H1 (cell line): ENCODE data around the gene SMYD3. TPM values are rescaled to one million over a fixed set of nuclear protein-coding genes. Genes with fewer than 3 reads are reported as not detected.

Experiments
- CTCF ChIA-PET: fragments of 300-600 bp; sonication (Branson Sonifier 250); formaldehyde crosslinking; loops from one replicate; lab custom pipeline; 2021; ENCODE audit not compliant: partially characterized antibody; lab: Charles Lee
- POLR2A ChIA-PET: fragments of 300-600 bp; sonication (Branson Sonifier 250); formaldehyde crosslinking; loops from one replicate; lab custom pipeline; 2021; ENCODE audit warnings: inconsistent platforms; ENCODE audit not compliant: partially characterized antibody; lab: Charles Lee
- DNase-seq, 2 experiments: peaks; one replicate each; pipeline versions ENCODE4 v3.0.0 to v3.0.0-alpha.2; 2010 to 2022; ENCODE audit warnings: low spot score in 2 of 2, low read depth in 1 of 2, mixed read lengths in 1 of 2
- FAIRE-seq: peaks from 2 replicates; lab custom pipeline; 2011; peaks lifted over from hg19 to GRCh38; lab: Jason Lieb, UNC
- H2AFZ ChIP-seq: 2 replicates; pipeline ENCODE4 v1.8.1; 2012; ENCODE audit warnings: low read length, inconsistent platforms
- H2AK5ac ChIP-seq: 2 replicates; pipeline ENCODE4 v1.6.1; 2013; ENCODE audit warnings: low read depth, low read length
- H2BK120ac ChIP-seq: replicated peaks from 2 replicates; pipeline ENCODE3; 2013; ENCODE audit warnings: low read depth, low read length, inconsistent platforms
- H2BK12ac ChIP-seq: 2 replicates; pipeline ENCODE4 v1.6.1; 2013; ENCODE audit warnings: low read depth, low read length
- H2BK15ac ChIP-seq: 2 replicates; pipeline ENCODE4 v1.6.1; 2013; ENCODE audit warnings: low read length
- H2BK20ac ChIP-seq: 2 replicates; pipeline ENCODE4 v1.6.1; 2013; ENCODE audit warnings: low read length
- H2BK5ac ChIP-seq: 2 replicates; pipeline ENCODE4 v1.6.1; 2013; ENCODE audit warnings: low read depth, low read length
- H3K14ac ChIP-seq: 2 replicates; pipeline ENCODE4 v1.6.1; 2013; ENCODE audit warnings: inconsistent platforms; ENCODE audit not compliant: insufficient read length
- H3K18ac ChIP-seq: 2 replicates; pipeline ENCODE4 v1.6.1; 2013; ENCODE audit warnings: low read length; ENCODE audit errors: extremely low read depth
- H3K23ac ChIP-seq: 2 replicates; pipeline ENCODE4 v1.6.1; 2013; ENCODE audit warnings: inconsistent platforms; ENCODE audit not compliant: insufficient read length
- H3K23me2 ChIP-seq: 2 replicates; pipeline ENCODE4 v1.6.1; 2013; ENCODE audit warnings: low read depth, low read length
- H3K27ac ChIP-seq: 2 replicates; pipeline ENCODE4 v1.6.1; 2011; ENCODE audit warnings: low read depth, low read length, inconsistent platforms
- H3K27me3 ChIP-seq, 4 experiments: replicated peaks in 1 of 4; 1 replicate in 1 of 4; 2 replicates in 3 of 4; pipeline versions ENCODE4 v1.6.1 to v1.8.1; 2011 to 2013; ENCODE audit warnings: low read length in 3 of 4, mild to moderate bottlenecking in 3 of 4, inconsistent platforms in 2 of 4, mixed read lengths in 2 of 4, moderate library complexity in 1 of 4; ENCODE audit not compliant: control insufficient read depth in 3 of 4, insufficient read depth in 3 of 4; ENCODE audit errors: extremely low read depth in 1 of 4
- H3K36me3 ChIP-seq, 4 experiments: 2 replicates each; pipeline versions ENCODE4 v1.6.1 to v1.8.1; 2011 to 2013; ENCODE audit warnings: mild to moderate bottlenecking in 4 of 4, low read length in 3 of 4, moderate library complexity in 2 of 4, control low read depth in 1 of 4, inconsistent platforms in 1 of 4; ENCODE audit not compliant: insufficient read depth in 4 of 4, control insufficient read depth in 2 of 4
- H3K4ac ChIP-seq: replicated peaks from 2 replicates; pipeline ENCODE3; 2013; ENCODE audit warnings: low read length, low read depth, mixed read lengths, inconsistent platforms; ENCODE audit not compliant: insufficient read length
- H3K4me1 ChIP-seq, 4 experiments: replicated peaks in 1 of 4; 1 replicate in 1 of 4; 2 replicates in 3 of 4; pipeline versions ENCODE4 v1.6.1 to v1.8.1; 2011 to 2013; ENCODE audit warnings: low read length in 3 of 4, inconsistent platforms in 2 of 4, mixed read lengths in 1 of 4; ENCODE audit not compliant: insufficient read depth in 4 of 4, control insufficient read depth in 3 of 4
- H3K4me2 ChIP-seq, 2 experiments: 2 replicates each; pipeline versions ENCODE4 v1.6.1 to v1.8.1; 2011 to 2013; ENCODE audit warnings: low read depth in 2 of 2, low read length in 2 of 2, control low read depth in 1 of 2, inconsistent platforms in 1 of 2, mild to moderate bottlenecking in 1 of 2; ENCODE audit not compliant: insufficient read depth in 1 of 2
- H3K4me3 ChIP-seq, 4 experiments: fragments of 200-600, 300-600 bp in 1 of 4; sonication (generic), shearing (Covaris generic), sonication (Bioruptor Twin) in 1 of 4; 2 replicates each; pipeline versions ENCODE4 v1.5.1 to v1.8.1; 2011 to 2016; ENCODE audit warnings: low read length in 4 of 4, low read depth in 3 of 4, control low read depth in 2 of 4, inconsistent platforms in 2 of 4, mild to moderate bottlenecking in 2 of 4, mixed read lengths in 1 of 4, moderate library complexity in 1 of 4; ENCODE audit not compliant: insufficient read depth in 2 of 4; ENCODE audit errors: extremely low read depth in 1 of 4
- H3K56ac ChIP-seq: replicated peaks from 2 replicates; pipeline ENCODE3; 2013; ENCODE audit warnings: low read depth, mild to moderate bottlenecking, mixed read lengths, low read length, inconsistent platforms; ENCODE audit not compliant: insufficient read length
- H3K79me1 ChIP-seq: 2 replicates; pipeline ENCODE4 v1.6.1; 2013; ENCODE audit warnings: low read depth, low read length, control low read depth
- H3K79me2 ChIP-seq, 2 experiments: 2 replicates each; pipeline versions ENCODE4 v1.6.1 to v1.8.1; 2012 to 2013; ENCODE audit warnings: low read length in 2 of 2, mild to moderate bottlenecking in 2 of 2, inconsistent platforms in 1 of 2; ENCODE audit not compliant: insufficient read depth in 2 of 2, control insufficient read depth in 1 of 2
- H3K9ac ChIP-seq, 4 experiments: replicated peaks in 1 of 4; 1 replicate in 1 of 4; 2 replicates in 3 of 4; pipeline versions ENCODE4 v1.6.1 to v1.8.1; 2011 to 2013; ENCODE audit warnings: low read depth in 3 of 4, low read length in 3 of 4, control low read depth in 2 of 4, mild to moderate bottlenecking in 2 of 4, moderate library complexity in 2 of 4, inconsistent platforms in 1 of 4; ENCODE audit errors: extremely low read depth in 1 of 4
- H3K9me3 ChIP-seq, 2 experiments: 2 replicates each; pipeline versions ENCODE4 v1.6.1 to v1.8.1; 2012 to 2013; ENCODE audit warnings: mild to moderate bottlenecking in 2 of 2, moderate library complexity in 2 of 2, control low read depth in 1 of 2, inconsistent platforms in 1 of 2, low read depth in 1 of 2, low read length in 1 of 2, mixed read lengths in 1 of 2; ENCODE audit not compliant: insufficient read depth in 2 of 2
- H4K20me1 ChIP-seq, 2 experiments: replicated peaks in 1 of 2; 2 replicates each; pipeline versions ENCODE3 to v1.8.1; 2011 to 2013; ENCODE audit warnings: inconsistent platforms in 2 of 2, low read length in 2 of 2, mild to moderate bottlenecking in 1 of 2; ENCODE audit not compliant: insufficient read depth in 2 of 2, control insufficient read depth in 1 of 2
- H4K5ac ChIP-seq: 2 replicates; pipeline ENCODE4 v1.6.1; 2013; ENCODE audit warnings: low read length, low read depth, mixed read lengths, inconsistent platforms; ENCODE audit not compliant: insufficient read length
- H4K8ac ChIP-seq: 2 replicates; pipeline ENCODE4 v1.8.0; 2013; ENCODE audit warnings: mild to moderate bottlenecking, moderate library complexity, low read length, inconsistent platforms; ENCODE audit not compliant: insufficient read depth; ENCODE audit errors: extremely low read depth
- H4K91ac ChIP-seq: replicated peaks from 2 replicates; pipeline ENCODE3; 2013; ENCODE audit warnings: low read length, mixed read lengths, inconsistent platforms; ENCODE audit not compliant: insufficient read length
- BRCA1 ChIP-seq: IDR thresholded peaks from 2 replicates; pipeline ENCODE4 v1.6.1; 2012; ENCODE audit warnings: low read depth, low read length, improper control_type of control experiment
- NRF1 ChIP-seq: IDR thresholded peaks from 2 replicates; pipeline ENCODE4 v1.6.1; 2011; ENCODE audit warnings: mild to moderate bottlenecking, low read depth, low read length, improper control_type of control experiment
- POLR2AphosphoS5 ChIP-seq: IDR thresholded peaks from 2 replicates; pipeline ENCODE4 v1.6.1; 2011; ENCODE audit warnings: low read depth, low read length
- RAD21 ChIP-seq, 2 experiments: IDR thresholded peaks in 1 of 2; conservative IDR thresholded peaks in 1 of 2; 2 replicates each; pipeline ENCODE4 v1.6.1; 2011; ENCODE audit warnings: low read depth in 2 of 2, low read length in 2 of 2, improper control_type of control experiment in 1 of 2, inconsistent platforms in 1 of 2, mild to moderate bottlenecking in 1 of 2, moderate library complexity in 1 of 2
- RBBP5 ChIP-seq: IDR thresholded peaks from 2 replicates; pipeline ENCODE4 v1.7.1; 2012; ENCODE audit warnings: low read depth, mild to moderate bottlenecking, inconsistent platforms, low read length, moderate library complexity, borderline replicate concordance
- TAF7 ChIP-seq: optimal IDR thresholded peaks from 2 replicates; pipeline ENCODE3; 2011; ENCODE audit warnings: low read depth, mild to moderate bottlenecking, inconsistent platforms, low read length, moderate library complexity, borderline replicate concordance
- TCF12 ChIP-seq: IDR thresholded peaks from 2 replicates; pipeline ENCODE4 v1.6.1; 2011; ENCODE audit warnings: low read depth, mild to moderate bottlenecking, low read length
- TEAD4 ChIP-seq: IDR thresholded peaks from 2 replicates; pipeline ENCODE4 v1.6.1; 2012; ENCODE audit warnings: low read depth, low read length, inconsistent platforms, mixed read lengths
- YY1 ChIP-seq: IDR thresholded peaks from 2 replicates; pipeline ENCODE4 v1.6.1; 2011; ENCODE audit warnings: low read depth, mild to moderate bottlenecking, low read length
- WGBS, 2 experiments: shearing (Covaris generic) in 1 of 2; methylation state at CpG; one replicate each; pipeline versions ENCODE4 v1.1.6 to v1.1.7; 2013 to 2015; ENCODE audit warnings: low lambda C conversion rate in 2 of 2, mixed read lengths in 2 of 2, inconsistent platforms in 1 of 2, low coverage in 1 of 2, missing lambda C conversion rate in 1 of 2; ENCODE audit not compliant: insufficient replicate concordance in 2 of 2, insufficient coverage in 1 of 2, insufficient read length in 1 of 2; ENCODE audit errors: extremely low coverage in 1 of 2, missing lambda C conversion rate in 1 of 2; 5-methylcytosine and 5-hydroxymethylcytosine counted together
- polyA plus RNA-seq, 7 experiments: library from polyadenylated mRNA; depleted of rRNA in 3 of 7; stranded (reverse) in 5 of 7; unstranded in 2 of 7; fragments of >200 nt in 5 of 7; fragments of 200-250 nt in 2 of 7; gene quantifications; 1 replicate in 5 of 7; 2 replicates in 1 of 7; 4 replicates in 1 of 7; pipeline versions ENCODE4 v1.2.1 to v1.2.3, GENCODE V29; 2011 to 2013; ENCODE audit warnings: missing spikeins in 2 of 7, mixed read lengths in 2 of 7
- total RNA-seq: library from RNA; stranded (reverse); fragmentation: NEBNext Ultra II Directional; extraction: Animal tissue kit (Norgen Biotek cat#: 25700); gene quantifications from 2 replicates; pipeline ENCODE4 v1.2.1, GENCODE V29; 2021

Gene SMYD3
- total and polyA plus RNA-seq, 2 of the 8 experiments (the other 6 are each of a cell fraction or from before 2014, with no cell fraction given) = 17.3 to 25.4 TPM

- Histone ChIP-seq H3K23me2 (no peaks in the 10 kb centered on the region), H3K23ac (no peak overlapping the region), H2BK5ac (no peak overlapping the region), H3K79me1 (no peaks in the 10 kb centered on the region), H3K27me3 (no peaks in the 10 kb centered on the region), H3K4me1 (peaks cover 0 to 5% (median 4%) of the 10 kb centered on the region in 4 experiments; a peak in 3 of 7 replicates), H2BK15ac (no peak overlapping the region), H3K4ac (no peak overlapping the region), H2AFZ (no peak overlapping the region), H2BK20ac (no peak overlapping the region), H3K56ac (no peak overlapping the region), H3K9me3 (no peaks in the 10 kb centered on the region), H3K79me2 (no peaks in the 10 kb centered on the region), H2BK12ac (no peak overlapping the region), H2BK120ac (no peak overlapping the region), H3K14ac (no peak overlapping the region), H4K5ac (no peak overlapping the region), H4K20me1 (no peaks in the 10 kb centered on the region), H2AK5ac (no peak overlapping the region), H4K8ac (no peak overlapping the region), H3K9ac (no peak overlapping the region), H3K18ac (no peak overlapping the region), H3K4me3 (no peak overlapping the region), H4K91ac (no peak overlapping the region), H3K36me3 (no peaks in the 10 kb centered on the region), H3K27ac (no peak overlapping the region), H3K4me2 (no peak overlapping the region)
- 88% methylated on average over 3 of the region's 3 CpGs; no CpG with 5 or more reads in 1 of the 2 experiments for WGBS, 2 experiments
- FAIRE-seq (no peak), DNase-seq (no peak)
- ChIA-PET CTCF (interaction anchor here (0.6 to 1.5 kb wide), 3 partner anchors 54 to 140 kb away, joined by 3 to 4 read pairs (median 3); no protein-coding TSS in a partner anchor), POLR2A (no interaction called here)
- TF ChIP-seq TEAD4 = no peak
- TF ChIP-seq TAF7 = no peak
- TF ChIP-seq RBBP5 = no peak
- no peak for TF ChIP-seq BRCA1
- no peak for TF ChIP-seq NRF1
- TF ChIP-seq TCF12 = no peak
- TF ChIP-seq RAD21 (IDR thresholded peaks at IDR 0.05 in 1 of 2, conservative IDR thresholded peaks at IDR 0.05 in 1 of 2; ENCODE audit: low read depth in 2 of 2, low read length in 2 of 2) = no peak
- no peak for TF ChIP-seq POLR2AphosphoS5
- TF ChIP-seq YY1 = no peak
Observed at GRCh38 chr1:245942856-245943255, 564.2 kb downstream of the SMYD3 start.
